Middle frontal gyrus (tissue), 1 donor: ENCODE data around the gene WBP2.

Experiments
- DNase-seq: peaks from one replicate; pipeline ENCODE4 v3.0.0-alpha.2; 2015; ENCODE audit warnings: low spot score; ENCODE audit errors: extremely low spot score

Gene WBP2

GRCh38 chr17:75855310-75856061 lies at the start of gene WBP2:
TSS of gene WBP2 (minus strand) at chr17:75855335. CDS start at chr17:75855297, 38 bp downstream.
- DNase-seq, result peak; percentile 100

GRCh38 chr17:75902406-75902805 lies 47.3 kb upstream of the WBP2 start:
- DNase-seq, result no peak

- no peak for DNase-seq
Measured at GRCh38 chr17:75901727-75902126, 46.6 kb upstream of the WBP2 start.

GRCh38 chr17:75900691-75901533 lies 45.8 kb upstream of the WBP2 start:
- no peak for DNase-seq

- DNase-seq, result no peak
Measured at GRCh38 chr17:75899767-75900468, 44.8 kb upstream of the WBP2 start.

GRCh38 chr17:75899353-75899752 lies 44.2 kb upstream of the WBP2 start:
- no peak for DNase-seq

GRCh38 chr17:75898791-75899190 lies 43.7 kb upstream of the WBP2 start:
- no peak for DNase-seq

- DNase-seq, result no peak
Measured at GRCh38 chr17:75898065-75898464, 42.9 kb upstream of the WBP2 start.

- DNase-seq, result no peak
Measured at GRCh38 chr17:75897160-75898019, 42.3 kb upstream of the WBP2 start.

- DNase-seq, result peak; percentile 71
Measured at GRCh38 chr17:75896415-75897159, 41.5 kb upstream of the WBP2 start, which contains the start of gene TRIM65. TSS of gene TRIM65 (minus strand) at chr17:75896951. CDS start at chr17:75896937, 14 bp downstream.

GRCh38 chr17:75895370-75896155 lies 40.4 kb upstream of the WBP2 start:
- no peak for DNase-seq

- no peak for DNase-seq
Measured at GRCh38 chr17:75894049-75894733, 39.1 kb upstream of the WBP2 start.

- no peak for DNase-seq
Measured at GRCh38 chr17:75893305-75894048, 38.3 kb upstream of the WBP2 start.

- DNase-seq, result no peak
Measured at GRCh38 chr17:75892556-75893224, 37.6 kb upstream of the WBP2 start.

- DNase-seq, result no peak
Measured at GRCh38 chr17:75891605-75892555, 36.7 kb upstream of the WBP2 start.

- no peak for DNase-seq
Measured at GRCh38 chr17:75891022-75891604, 36.0 kb upstream of the WBP2 start.
